CD14-positive monocyte (primary cell): ENCODE results near the gene NOP10. TPM values are rescaled to one million over a fixed set of nuclear protein-coding genes. Genes with fewer than 3 reads are reported as not detected.

ENCODE experiments used
- DNase-seq, 3 donors: peaks; one replicate each; pipeline ENCODE4 v3.0.0-alpha.2; 2011 to 2022
- H2AFZ ChIP-seq: 2 replicates; pipeline ENCODE4 v1.6.0; 2012; ENCODE audit warnings: mild to moderate bottlenecking, low read depth, low read length, inconsistent platforms; ENCODE audit not compliant: insufficient read depth, poor library complexity, severe bottlenecking
- H3K27ac ChIP-seq, 2 donors: 1 replicate in 1 of 2; 2 replicates in 1 of 2; pipeline ENCODE4 v1.5.1; 2012 to 2013; ENCODE audit warnings: low read length in 2 of 2, control low read depth in 1 of 2, inconsistent platforms in 1 of 2, low read depth in 1 of 2, mild to moderate bottlenecking in 1 of 2
- H3K27me3 ChIP-seq, 2 donors: one replicate each; pipeline versions ENCODE4 v1.6.0 to v1.6.1; 2011 to 2013; ENCODE audit warnings: low read length in 2 of 2; ENCODE audit not compliant: control insufficient read depth in 2 of 2, insufficient read depth in 2 of 2
- H3K36me3 ChIP-seq, 2 donors: replicated peaks in 1 of 2; 1 replicate in 1 of 2; 2 replicates in 1 of 2; pipeline versions ENCODE4 v1.5.1 to v1.6.1; 2012 to 2013; ENCODE audit warnings: low read length in 2 of 2, control low read depth in 1 of 2, inconsistent platforms in 1 of 2, mild to moderate bottlenecking in 1 of 2; ENCODE audit not compliant: insufficient read depth in 2 of 2, control insufficient read depth in 1 of 2
- H3K4me1 ChIP-seq, 2 donors: 1 replicate in 1 of 2; 2 replicates in 1 of 2; pipeline versions ENCODE4 v1.5.1 to v1.6.1; 2012 to 2013; ENCODE audit warnings: low read length in 2 of 2, control low read depth in 1 of 2, inconsistent platforms in 1 of 2, mild to moderate bottlenecking in 1 of 2, moderate library complexity in 1 of 2; ENCODE audit not compliant: insufficient read depth in 2 of 2, control insufficient read depth in 1 of 2
- H3K4me2 ChIP-seq: replicated peaks from 2 replicates; pipeline ENCODE3; 2012; ENCODE audit warnings: low read length, moderate library complexity, mild to moderate bottlenecking; ENCODE audit not compliant: poor library complexity, severe bottlenecking; ENCODE audit errors: extremely low read depth
- H3K4me3 ChIP-seq, 3 experiments: fragments of 200-600 bp in 1 of 3; sonication (generic) in 1 of 3; replicated peaks in 1 of 3; 1 replicate in 2 of 3; 2 replicates in 1 of 3; pipeline ENCODE4 v1.5.1; 2011 to 2013; ENCODE audit warnings: low read length in 3 of 3, mild to moderate bottlenecking in 3 of 3, control low read depth in 2 of 3, low read depth in 2 of 3, inconsistent platforms in 1 of 3, moderate library complexity in 1 of 3
- H3K79me2 ChIP-seq: 2 replicates; pipeline ENCODE4 v1.6.0; 2012; ENCODE audit warnings: mild to moderate bottlenecking, control low read depth, inconsistent platforms, low read length, moderate library complexity; ENCODE audit not compliant: insufficient read depth
- H3K9ac ChIP-seq: 2 replicates; pipeline ENCODE4 v1.6.0; 2017; ENCODE audit warnings: low read length, mild to moderate bottlenecking; ENCODE audit not compliant: insufficient read depth, poor library complexity, severe bottlenecking
- H3K9me3 ChIP-seq, 2 donors: replicated peaks in 1 of 2; 1 replicate in 1 of 2; 2 replicates in 1 of 2; pipeline versions ENCODE4 v1.5.1 to v1.6.1; 2012 to 2013; ENCODE audit warnings: low read length in 2 of 2, control low read depth in 1 of 2; ENCODE audit not compliant: control insufficient read depth in 1 of 2, insufficient read depth in 1 of 2
- H4K20me1 ChIP-seq: 2 replicates; pipeline ENCODE4 v1.6.0; 2012; ENCODE audit warnings: mild to moderate bottlenecking, low read length, control low read depth, moderate library complexity; ENCODE audit not compliant: insufficient read depth
- H3K27ac Mint-ChIP-seq, 7 donors: one replicate each; pipeline ENCODE4 v1.8.0; 2020; ENCODE audit warnings: mild to moderate bottlenecking in 7 of 7, mixed read lengths in 7 of 7, moderate library complexity in 6 of 7, inconsistent platforms in 2 of 7
- H3K27me3 Mint-ChIP-seq, 3 donors: one replicate each; pipeline ENCODE4 v1.8.0; 2021 to 2022; ENCODE audit warnings: low read depth in 3 of 3, mild to moderate bottlenecking in 3 of 3, mixed read lengths in 3 of 3, moderate library complexity in 3 of 3, inconsistent platforms in 1 of 3
- H3K36me3 Mint-ChIP-seq, 2 donors: one replicate each; pipeline ENCODE4 v1.8.0; 2020; ENCODE audit warnings: mixed read lengths in 2 of 2, inconsistent platforms in 1 of 2, mild to moderate bottlenecking in 1 of 2
- H3K4me1 Mint-ChIP-seq: one replicate; pipeline ENCODE4 v1.8.0; 2020; ENCODE audit warnings: mild to moderate bottlenecking, mixed read lengths
- H3K4me3 Mint-ChIP-seq, 2 donors: one replicate each; pipeline ENCODE4 v1.8.0; 2020; ENCODE audit warnings: mild to moderate bottlenecking in 2 of 2, mixed read lengths in 2 of 2, moderate library complexity in 1 of 2
- H3K9me3 Mint-ChIP-seq, 7 donors: one replicate each; pipeline ENCODE4 v1.8.0; 2020 to 2022; ENCODE audit warnings: mixed read lengths in 7 of 7, mild to moderate bottlenecking in 6 of 7, moderate library complexity in 6 of 7, inconsistent platforms in 2 of 7
- WGBS: methylation state at CpG from one replicate; pipeline ENCODE4 v1.1.5; 2013; ENCODE audit warnings: missing lambda C conversion rate; ENCODE audit not compliant: insufficient coverage; 5-methylcytosine and 5-hydroxymethylcytosine counted together
- intact Hi-C, 2 donors: fragments of 100-400 bp; cut with micrococcal nuclease; formaldehyde crosslinking; loops; one replicate each; pipeline versions ENCODE4 v1.15.0 to v1.15.1; 2023
- polyA plus RNA-seq, 3 donors: library from polyadenylated mRNA; depleted of rRNA in 1 of 3; unstranded in 2 of 3; stranded (reverse) in 1 of 3; fragments of 300-500 nt in 2 of 3; fragments of >200 nt in 1 of 3; fragmentation: Illumina TruSeq in 2 of 3; gene quantifications; 1 replicate in 2 of 3; 2 replicates in 1 of 3; pipeline ENCODE4 v1.2.3, GENCODE V29; 2012 to 2021
- TF ChIP-seq, protein P1 (sequence below): fragments of 200-600 bp; IDR thresholded peaks from one replicate; pipeline ENCODE4 v1.8.0; 2022; ENCODE audit warnings: antibody characterized with exemption, mild to moderate bottlenecking

The NOP10 gene
- polyA plus RNA-seq, 3 donors, result 260 to 677 (median 586) TPM

GRCh38 chr15:34366271-34367065 is 23.5 kb upstream of the NOP10 start:
- peak overlapping the region; percentile 93 to 98 for H3K4me3 Mint-ChIP-seq
- Histone ChIP-seq H3K4me1 (peaks cover 20 to 26% of the 10 kb centered on the region in 2 donors), H3K4me3 (peak overlapping the region; percentile 83 to 91 (median 85)), H3K79me2 (peaks cover 7% of the 10 kb centered on the region), H3K9ac (peak overlapping the region; percentile 67), H3K4me2 (peak overlapping the region; percentile 100), H4K20me1 (no peaks in the 10 kb centered on the region), H3K36me3 (peaks cover 0 to 19% of the 10 kb centered on the region in 2 donors), H3K27ac (no peak overlapping the region), H2AFZ (peak overlapping the region; percentile 92), H3K27me3 (no peaks in the 10 kb centered on the region), H3K9me3 (no peaks in the 10 kb centered on the region)
- H3K36me3 Mint-ChIP-seq, result peaks cover 9 to 12% of the 10 kb centered on the region in 2 donors
- peak overlapping the region in 5 of 7 donors; percentile 14 to 82 (median 45) for H3K27ac Mint-ChIP-seq
- intact Hi-C loops, result loop anchor here (1.0 to 10.0 kb wide), 5 partner anchors 23 to 218 kb away; partner anchors contain the start of genes NOP10 (in 2 of the 2), NUTM1 (in 2 of the 2) and GOLGA8B (in 1 of the 2)
- no peak for DNase-seq
- H3K4me1 Mint-ChIP-seq, result peaks cover 32% of the 10 kb centered on the region
- peaks cover 2 to 3% (median 2%) of the 10 kb centered on the region in 3 donors for H3K27me3 Mint-ChIP-seq
- H3K9me3 Mint-ChIP-seq, result peaks cover 0 to 7% (median 0%) of the 10 kb centered on the region in 7 donors
- TF ChIP-seq, protein P1, sequence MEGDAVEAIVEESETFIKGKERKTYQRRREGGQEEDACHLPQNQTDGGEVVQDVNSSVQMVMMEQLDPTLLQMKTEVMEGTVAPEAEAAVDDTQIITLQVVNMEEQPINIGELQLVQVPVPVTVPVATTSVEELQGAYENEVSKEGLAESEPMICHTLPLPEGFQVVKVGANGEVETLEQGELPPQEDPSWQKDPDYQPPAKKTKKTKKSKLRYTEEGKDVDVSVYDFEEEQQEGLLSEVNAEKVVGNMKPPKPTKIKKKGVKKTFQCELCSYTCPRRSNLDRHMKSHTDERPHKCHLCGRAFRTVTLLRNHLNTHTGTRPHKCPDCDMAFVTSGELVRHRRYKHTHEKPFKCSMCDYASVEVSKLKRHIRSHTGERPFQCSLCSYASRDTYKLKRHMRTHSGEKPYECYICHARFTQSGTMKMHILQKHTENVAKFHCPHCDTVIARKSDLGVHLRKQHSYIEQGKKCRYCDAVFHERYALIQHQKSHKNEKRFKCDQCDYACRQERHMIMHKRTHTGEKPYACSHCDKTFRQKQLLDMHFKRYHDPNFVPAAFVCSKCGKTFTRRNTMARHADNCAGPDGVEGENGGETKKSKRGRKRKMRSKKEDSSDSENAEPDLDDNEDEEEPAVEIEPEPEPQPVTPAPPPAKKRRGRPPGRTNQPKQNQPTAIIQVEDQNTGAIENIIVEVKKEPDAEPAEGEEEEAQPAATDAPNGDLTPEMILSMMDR, result no peak
- WGBS, result 0% methylated on average over 22 of the region's 37 CpGs

GRCh38 chr15:34365836-34366235 is 22.9 kb upstream of the NOP10 start:
- Mint-ChIP-seq H3K36me3 (peaks cover 12 to 18% of the 10 kb centered on the region in 2 donors), H3K27me3 (peaks cover under 1 to 2% (median 2%) of the 10 kb centered on the region in 3 donors), H3K27ac (peak overlapping the region in 1 of 7 donors; percentile 43), H3K4me3 (peak overlapping the region; percentile 93 to 98), H3K9me3 (peaks cover 0 to 5% (median 0%) of the 10 kb centered on the region in 7 donors), H3K4me1 (peaks cover 32% of the 10 kb centered on the region)
- no peaks in the 10 kb centered on the region for H3K9me3 ChIP-seq
- H2AFZ ChIP-seq, result peak overlapping the region; percentile 92
- H3K27me3 ChIP-seq, result no peaks in the 10 kb centered on the region
- peak overlapping the region; percentile 67 for H3K9ac ChIP-seq
- peak overlapping the region; percentile 83 to 91 (median 85) for H3K4me3 ChIP-seq
- DNase-seq, result no peak
- intact Hi-C loops, result loop anchor here (2.0 to 10.0 kb wide), 4 partner anchors 23 to 219 kb away; partner anchors contain the start of genes GOLGA8B (in 1 of the 2), NOP10 (in 1 of the 2) and NUTM1 (in 1 of the 2)
- H3K79me2 ChIP-seq, result peaks cover 7% of the 10 kb centered on the region
- H3K4me2 ChIP-seq, result peak overlapping the region; percentile 100
- no peak overlapping the region for H3K27ac ChIP-seq
- peaks cover 20 to 26% of the 10 kb centered on the region in 2 donors for H3K4me1 ChIP-seq
- H4K20me1 ChIP-seq, result no peaks in the 10 kb centered on the region
- H3K36me3 ChIP-seq, result peaks cover 2 to 26% of the 10 kb centered on the region in 2 donors
- 0% methylated on average over 1 of the region's 5 CpGs for WGBS
- TF ChIP-seq, protein P1, result no peak
